Loucy (cell line): ENCODE data around the gene MYO3B.

ENCODE experiments used
- CTCF ChIP-seq: fragments of 200-600 bp; sonication (generic); conservative IDR thresholded peaks from 2 replicates; pipeline ENCODE4 v1.5.1; 2014; ENCODE audit warnings: mild to moderate bottlenecking, antibody characterized with exemption, low read length
- EZH2phosphoT487 ChIP-seq: fragments of 200-600 bp; IDR thresholded peaks from 2 replicates; pipeline ENCODE4 v1.6.1; 2018; ENCODE audit warnings: antibody characterized with exemption, mild to moderate bottlenecking, moderate library complexity, borderline replicate concordance

GRCh38 chr2:170466632-170467031 is 288.7 kb downstream of the MYO3B start:
- TF ChIP-seq CTCF, result no peak
- TF ChIP-seq EZH2phosphoT487, result no peak
